GM23338 (cell line): ENCODE results near the gene IKZF1. TPM values are rescaled to one million over a fixed set of nuclear protein-coding genes. Genes with fewer than 3 reads are reported as not detected.

Experiments
- ATAC-seq: fragments of 200-7000 bp; cut with Tn5 transposase; 3 replicates; pipeline ENCODE4 v1.9.1; 2020
- DNase-seq: peaks from one replicate; pipeline ENCODE4 v3.0.0-alpha.2; 2015; ENCODE audit warnings: low spot score
- H2AFZ ChIP-seq: fragments of 200-600 bp; sonication (generic); 2 replicates; pipeline ENCODE4 v1.8.0; 2016; ENCODE audit warnings: antibody characterized with exemption, mild to moderate bottlenecking, moderate library complexity
- H3F3A ChIP-seq: fragments of 200-600 bp; sonication (generic); replicated peaks from 2 replicates; pipeline ENCODE4 v1.8.0; 2017; ENCODE audit warnings: antibody characterized with exemption, mixed run types, low read depth
- H3K27ac ChIP-seq: fragments of 200-600 bp; sonication (generic); 2 replicates; pipeline ENCODE4 v1.6.1; 2016; ENCODE audit warnings: low read depth
- H3K27me3 ChIP-seq: fragments of 200-600 bp; sonication (generic); 2 replicates; pipeline ENCODE4 v1.8.0; 2016; ENCODE audit warnings: mild to moderate bottlenecking, mixed run types, moderate library complexity; ENCODE audit not compliant: insufficient read depth
- H3K36me3 ChIP-seq: fragments of 200-600 bp; sonication (generic); 2 replicates; pipeline ENCODE4 v1.8.0; 2016; ENCODE audit warnings: mild to moderate bottlenecking; ENCODE audit not compliant: insufficient read depth
- H3K4me1 ChIP-seq: fragments of 200-600 bp; sonication (generic); 2 replicates; pipeline ENCODE4 v1.8.0; 2016; ENCODE audit warnings: mild to moderate bottlenecking, moderate library complexity; ENCODE audit not compliant: insufficient read depth
- H3K4me2 ChIP-seq: fragments of 200-600 bp; sonication (generic); 2 replicates; pipeline ENCODE4 v1.7.1; 2017; ENCODE audit warnings: mixed run types
- H3K4me3 ChIP-seq: fragments of 200-600 bp; sonication (generic); 2 replicates; pipeline ENCODE4 v1.6.1; 2016; ENCODE audit warnings: mixed run types
- H3K79me2 ChIP-seq: fragments of 200-600 bp; sonication (generic); replicated peaks from 2 replicates; pipeline ENCODE4 v1.8.0; 2017; ENCODE audit warnings: mild to moderate bottlenecking; ENCODE audit not compliant: insufficient read depth
- H3K9me2 ChIP-seq: fragments of 200-600 bp; sonication (generic); 2 replicates; pipeline ENCODE4 v1.8.0; 2017; ENCODE audit not compliant: insufficient read depth
- H4K20me1 ChIP-seq: fragments of 200-600 bp; sonication (generic); replicated peaks from 2 replicates; pipeline ENCODE4 v1.8.0; 2017; ENCODE audit warnings: mild to moderate bottlenecking; ENCODE audit not compliant: insufficient read depth
- H3K27ac Mint-ChIP-seq: 2 replicates; pipeline ENCODE4 v1.8.0; 2020; ENCODE audit warnings: inconsistent platforms, mild to moderate bottlenecking, moderate library complexity, mixed read lengths
- H3K27me3 Mint-ChIP-seq: 3 replicates; pipeline ENCODE4 v1.8.0; 2022; ENCODE audit warnings: low read depth, mild to moderate bottlenecking, moderate library complexity, mixed read lengths, inconsistent platforms; ENCODE audit not compliant: insufficient read depth, poor library complexity
- H3K36me3 Mint-ChIP-seq: 3 replicates; pipeline ENCODE4 v1.8.0; 2021; ENCODE audit warnings: low read depth, mild to moderate bottlenecking, inconsistent platforms, moderate library complexity, mixed read lengths
- H3K4me1 Mint-ChIP-seq: 3 replicates; pipeline ENCODE4 v1.8.0; 2020; ENCODE audit warnings: mild to moderate bottlenecking, inconsistent platforms, mixed read lengths
- H3K4me3 Mint-ChIP-seq: 3 replicates; pipeline ENCODE4 v1.8.0; 2021; ENCODE audit warnings: moderate library complexity, mild to moderate bottlenecking, inconsistent platforms, mixed read lengths
- H3K9me3 Mint-ChIP-seq: 3 replicates; pipeline ENCODE4 v1.8.0; 2020; ENCODE audit warnings: moderate library complexity, mild to moderate bottlenecking, inconsistent platforms, mixed read lengths
- CREB1 ChIP-seq: fragments of 250-450 bp; sonication (Bioruptor Pico); IDR thresholded peaks from 2 replicates; pipeline ENCODE4 v1.5.0; 2020; ENCODE audit warnings: low read depth, mild to moderate bottlenecking, moderate library complexity
- CTCF ChIP-seq, 2 experiments: fragments of 200-600 bp in 1 of 2; sonication (generic) in 1 of 2; conservative IDR thresholded peaks; 2 replicates each; pipeline versions ENCODE4 v1.5.1 to v1.6.1; 2016 to 2017; ENCODE audit warnings: antibody characterized with exemption in 2 of 2, low read depth in 2 of 2, mild to moderate bottlenecking in 2 of 2, moderate library complexity in 1 of 2
- EZH2 ChIP-seq: fragments of 200-600 bp; sonication (generic); IDR thresholded peaks from one replicate; pipeline ENCODE4 v1.8.0; 2017; ENCODE audit warnings: antibody characterized with exemption, mild to moderate bottlenecking, low read depth; ENCODE audit not compliant: unreplicated experiment
- EZH2phosphoT487 ChIP-seq: fragments of 200-600 bp; sonication (generic); IDR thresholded peaks from one replicate; pipeline ENCODE4 v1.8.1; 2018; ENCODE audit warnings: antibody characterized with exemption; ENCODE audit not compliant: unreplicated experiment
- NANOG ChIP-seq: IDR thresholded peaks from 2 replicates; pipeline ENCODE4 v1.6.1; 2016; ENCODE audit warnings: antibody characterized with exemption, borderline replicate concordance
- STAT1 ChIP-seq: IDR thresholded peaks from one replicate; pipeline ENCODE4 v1.6.1; 2016; ENCODE audit warnings: antibody characterized with exemption; ENCODE audit not compliant: unreplicated experiment
- ZNF114 ChIP-seq: fragments of 250-450 bp; sonication (Bioruptor Pico); IDR thresholded peaks from 2 replicates; pipeline ENCODE4 v1.5.0; 2020; ENCODE audit warnings: mild to moderate bottlenecking, moderate library complexity
- ZNF462 ChIP-seq: fragments of 250-450 bp; sonication (Bioruptor Pico); IDR thresholded peaks from 2 replicates; pipeline ENCODE4 v1.5.0; 2020; ENCODE audit warnings: mild to moderate bottlenecking, moderate library complexity
- polyA plus RNA-seq: library from polyadenylated mRNA; unstranded; fragments of >200 nt; fragmentation: Nextera tagmentation; extraction: Ambion mirVana; gene quantifications from 2 replicates; pipeline ENCODE4 v1.2.1, GENCODE V29; 2016
- total RNA-seq: library from RNA; depleted of rRNA; stranded (reverse); fragments of >200 nt; shearing (Covaris generic); gene quantifications from 2 replicates; pipeline ENCODE4 v1.2.3, GENCODE V29; 2014
- TF ChIP-seq, protein P1 (sequence below): IDR thresholded peaks from one replicate; pipeline ENCODE4 v1.6.1; 2018; ENCODE audit warnings: antibody characterized with exemption; ENCODE audit not compliant: unreplicated experiment
- TF ChIP-seq, protein P2 (sequence below): IDR thresholded peaks from 2 replicates; pipeline ENCODE4 v1.6.1; 2016; ENCODE audit warnings: antibody characterized with exemption

Gene IKZF1
- total and polyA plus RNA-seq, 2 experiments from 2014 or later = 0.57 to 1.8 TPM

DNA sequence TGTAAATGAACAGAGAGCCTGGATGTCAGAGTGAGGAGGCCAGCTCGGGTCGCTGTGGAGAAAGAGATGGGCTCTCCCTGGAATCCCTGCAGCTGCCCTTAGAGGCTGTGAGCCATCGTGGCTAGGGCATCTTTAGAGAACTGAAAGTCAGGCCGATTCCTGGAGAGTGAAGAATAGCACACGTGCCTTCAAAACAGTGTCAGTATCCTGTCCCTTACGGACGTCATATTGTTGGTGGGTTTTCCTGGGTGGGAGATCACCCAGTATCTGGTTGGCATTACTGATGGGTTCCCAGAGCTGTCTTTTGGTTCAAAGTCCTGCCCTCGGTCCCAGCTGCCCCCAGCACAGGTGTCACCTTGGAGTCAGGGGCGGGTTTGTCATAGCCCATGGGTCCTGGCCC lies 25.3 kb downstream of the IKZF1 start:
- Mint-ChIP-seq H3K9me3 (no peaks in the 10 kb centered on the region), H3K4me1 (peaks cover 11% of the 10 kb centered on the region), H3K36me3 (no peaks in the 10 kb centered on the region), H3K4me3 (no peak overlapping the region), H3K27me3 (no peaks in the 10 kb centered on the region), H3K27ac (no peak overlapping the region)
- Histone ChIP-seq H3K79me2 (no peaks in the 10 kb centered on the region), H3K4me1 (0 out of 2 replicates have a peak, but pooled peaks cover 5% of the 10 kb centered on the region), H3K4me2 (no peak overlapping the region), H3K27me3 (no peaks in the 10 kb centered on the region), H3K36me3 (no peaks in the 10 kb centered on the region), H3K27ac (no peak overlapping the region), H2AFZ (no peak overlapping the region), H3K9me2 (no peaks in the 10 kb centered on the region), H3F3A (no peaks in the 10 kb centered on the region), H4K20me1 (no peaks in the 10 kb centered on the region), H3K4me3 (no peak overlapping the region)
- TF ChIP-seq EZH2 (no peak), NANOG (no peak)
- ATAC-seq (no peak), DNase-seq (no peak)

DNA sequence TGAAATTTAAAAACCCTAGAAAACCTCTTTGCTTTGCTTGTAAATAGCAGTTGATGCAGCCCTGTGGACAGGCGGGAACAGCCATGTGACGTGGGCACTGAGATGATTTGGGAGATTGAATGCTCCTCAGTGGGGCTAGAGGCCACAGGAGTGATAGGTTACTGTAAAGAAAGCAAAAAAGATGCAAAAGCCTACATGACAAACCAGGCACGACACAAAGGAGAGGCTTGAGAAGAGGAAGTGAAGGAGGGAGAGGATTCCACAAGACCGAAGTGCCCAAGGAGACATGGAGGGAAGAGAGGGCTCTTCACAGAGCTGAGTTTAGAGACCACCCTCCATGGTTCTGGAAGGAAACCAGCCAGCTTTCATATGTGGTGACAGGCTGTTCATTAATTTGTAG lies 25.7 kb downstream of the IKZF1 start:
- Histone ChIP-seq H3F3A (no peaks in the 10 kb centered on the region), H3K27ac (no peak overlapping the region), H3K36me3 (no peaks in the 10 kb centered on the region), H3K9me2 (no peaks in the 10 kb centered on the region), H3K79me2 (no peaks in the 10 kb centered on the region), H3K4me3 (no peak overlapping the region), H3K4me2 (no peak overlapping the region), H3K4me1 (0 out of 2 replicates have a peak, but pooled peaks cover 5% of the 10 kb centered on the region), H4K20me1 (no peaks in the 10 kb centered on the region), H2AFZ (peak overlapping the region; percentile 35; the same call in 1 of the 2 replicates), H3K27me3 (no peaks in the 10 kb centered on the region)
- H3K4me1 Mint-ChIP-seq = peaks cover 11% of the 10 kb centered on the region
- H3K9me3 Mint-ChIP-seq = no peaks in the 10 kb centered on the region
- no peak overlapping the region for H3K4me3 Mint-ChIP-seq
- no peaks in the 10 kb centered on the region for H3K27me3 Mint-ChIP-seq
- ATAC-seq (no peak), DNase-seq (no peak)
- H3K27ac Mint-ChIP-seq = no peak overlapping the region
- no peaks in the 10 kb centered on the region for H3K36me3 Mint-ChIP-seq
- TF ChIP-seq ZNF114 (CRISPR knock-in tag) = no peak
- no peak for TF ChIP-seq CTCF (conservative IDR thresholded peaks at IDR 0.05; ENCODE audit: low read depth in 2 of 2)
- TF ChIP-seq CREB1 (CRISPR knock-in tag) = no peak
- TF ChIP-seq ZNF462 (CRISPR knock-in tag) = no peak
- no peak for TF ChIP-seq NANOG
- TF ChIP-seq, protein P1, sequence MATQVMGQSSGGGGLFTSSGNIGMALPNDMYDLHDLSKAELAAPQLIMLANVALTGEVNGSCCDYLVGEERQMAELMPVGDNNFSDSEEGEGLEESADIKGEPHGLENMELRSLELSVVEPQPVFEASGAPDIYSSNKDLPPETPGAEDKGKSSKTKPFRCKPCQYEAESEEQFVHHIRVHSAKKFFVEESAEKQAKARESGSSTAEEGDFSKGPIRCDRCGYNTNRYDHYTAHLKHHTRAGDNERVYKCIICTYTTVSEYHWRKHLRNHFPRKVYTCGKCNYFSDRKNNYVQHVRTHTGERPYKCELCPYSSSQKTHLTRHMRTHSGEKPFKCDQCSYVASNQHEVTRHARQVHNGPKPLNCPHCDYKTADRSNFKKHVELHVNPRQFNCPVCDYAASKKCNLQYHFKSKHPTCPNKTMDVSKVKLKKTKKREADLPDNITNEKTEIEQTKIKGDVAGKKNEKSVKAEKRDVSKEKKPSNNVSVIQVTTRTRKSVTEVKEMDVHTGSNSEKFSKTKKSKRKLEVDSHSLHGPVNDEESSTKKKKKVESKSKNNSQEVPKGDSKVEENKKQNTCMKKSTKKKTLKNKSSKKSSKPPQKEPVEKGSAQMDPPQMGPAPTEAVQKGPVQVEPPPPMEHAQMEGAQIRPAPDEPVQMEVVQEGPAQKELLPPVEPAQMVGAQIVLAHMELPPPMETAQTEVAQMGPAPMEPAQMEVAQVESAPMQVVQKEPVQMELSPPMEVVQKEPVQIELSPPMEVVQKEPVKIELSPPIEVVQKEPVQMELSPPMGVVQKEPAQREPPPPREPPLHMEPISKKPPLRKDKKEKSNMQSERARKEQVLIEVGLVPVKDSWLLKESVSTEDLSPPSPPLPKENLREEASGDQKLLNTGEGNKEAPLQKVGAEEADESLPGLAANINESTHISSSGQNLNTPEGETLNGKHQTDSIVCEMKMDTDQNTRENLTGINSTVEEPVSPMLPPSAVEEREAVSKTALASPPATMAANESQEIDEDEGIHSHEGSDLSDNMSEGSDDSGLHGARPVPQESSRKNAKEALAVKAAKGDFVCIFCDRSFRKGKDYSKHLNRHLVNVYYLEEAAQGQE = no peak
- TF ChIP-seq EZH2phosphoT487 = no peak
- no peak for TF ChIP-seq STAT1
- TF ChIP-seq, protein P2, sequence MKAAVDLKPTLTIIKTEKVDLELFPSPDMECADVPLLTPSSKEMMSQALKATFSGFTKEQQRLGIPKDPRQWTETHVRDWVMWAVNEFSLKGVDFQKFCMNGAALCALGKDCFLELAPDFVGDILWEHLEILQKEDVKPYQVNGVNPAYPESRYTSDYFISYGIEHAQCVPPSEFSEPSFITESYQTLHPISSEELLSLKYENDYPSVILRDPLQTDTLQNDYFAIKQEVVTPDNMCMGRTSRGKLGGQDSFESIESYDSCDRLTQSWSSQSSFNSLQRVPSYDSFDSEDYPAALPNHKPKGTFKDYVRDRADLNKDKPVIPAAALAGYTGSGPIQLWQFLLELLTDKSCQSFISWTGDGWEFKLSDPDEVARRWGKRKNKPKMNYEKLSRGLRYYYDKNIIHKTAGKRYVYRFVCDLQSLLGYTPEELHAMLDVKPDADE = no peak
